H1 (cell line): ENCODE data around the gene CXCR3. TPM values are rescaled to one million over a fixed set of nuclear protein-coding genes. Genes with fewer than 3 reads are reported as not detected.

Experiments
- CTCF ChIA-PET: fragments of 300-600 bp; sonication (Branson Sonifier 250); formaldehyde crosslinking; loops from one replicate; lab custom pipeline; 2021; ENCODE audit not compliant: partially characterized antibody; lab: Charles Lee
- POLR2A ChIA-PET: fragments of 300-600 bp; sonication (Branson Sonifier 250); formaldehyde crosslinking; loops from one replicate; lab custom pipeline; 2021; ENCODE audit warnings: inconsistent platforms; ENCODE audit not compliant: partially characterized antibody; lab: Charles Lee
- DNase-seq, 2 experiments: peaks; one replicate each; pipeline versions ENCODE4 v3.0.0 to v3.0.0-alpha.2; 2010 to 2022; ENCODE audit warnings: low spot score in 2 of 2, low read depth in 1 of 2, mixed read lengths in 1 of 2
- FAIRE-seq: peaks from 2 replicates; lab custom pipeline; 2011; peaks lifted over from hg19 to GRCh38; lab: Jason Lieb, UNC
- H2AFZ ChIP-seq: 2 replicates; pipeline ENCODE4 v1.8.1; 2012; ENCODE audit warnings: low read length, inconsistent platforms
- H2AK5ac ChIP-seq: 2 replicates; pipeline ENCODE4 v1.6.1; 2013; ENCODE audit warnings: low read depth, low read length
- H2BK120ac ChIP-seq: replicated peaks from 2 replicates; pipeline ENCODE3; 2013; ENCODE audit warnings: low read depth, low read length, inconsistent platforms
- H2BK12ac ChIP-seq: 2 replicates; pipeline ENCODE4 v1.6.1; 2013; ENCODE audit warnings: low read depth, low read length
- H2BK15ac ChIP-seq: 2 replicates; pipeline ENCODE4 v1.6.1; 2013; ENCODE audit warnings: low read length
- H2BK20ac ChIP-seq: 2 replicates; pipeline ENCODE4 v1.6.1; 2013; ENCODE audit warnings: low read length
- H2BK5ac ChIP-seq: 2 replicates; pipeline ENCODE4 v1.6.1; 2013; ENCODE audit warnings: low read depth, low read length
- H3K14ac ChIP-seq: 2 replicates; pipeline ENCODE4 v1.6.1; 2013; ENCODE audit warnings: inconsistent platforms; ENCODE audit not compliant: insufficient read length
- H3K18ac ChIP-seq: 2 replicates; pipeline ENCODE4 v1.6.1; 2013; ENCODE audit warnings: low read length; ENCODE audit errors: extremely low read depth
- H3K23ac ChIP-seq: 2 replicates; pipeline ENCODE4 v1.6.1; 2013; ENCODE audit warnings: inconsistent platforms; ENCODE audit not compliant: insufficient read length
- H3K23me2 ChIP-seq: 2 replicates; pipeline ENCODE4 v1.6.1; 2013; ENCODE audit warnings: low read depth, low read length
- H3K27ac ChIP-seq: 2 replicates; pipeline ENCODE4 v1.6.1; 2011; ENCODE audit warnings: low read depth, low read length, inconsistent platforms
- H3K27me3 ChIP-seq, 4 experiments: replicated peaks in 1 of 4; 1 replicate in 1 of 4; 2 replicates in 3 of 4; pipeline versions ENCODE4 v1.6.1 to v1.8.1; 2011 to 2013; ENCODE audit warnings: low read length in 3 of 4, mild to moderate bottlenecking in 3 of 4, inconsistent platforms in 2 of 4, mixed read lengths in 2 of 4, moderate library complexity in 1 of 4; ENCODE audit not compliant: control insufficient read depth in 3 of 4, insufficient read depth in 3 of 4; ENCODE audit errors: extremely low read depth in 1 of 4
- H3K36me3 ChIP-seq, 4 experiments: 2 replicates each; pipeline versions ENCODE4 v1.6.1 to v1.8.1; 2011 to 2013; ENCODE audit warnings: mild to moderate bottlenecking in 4 of 4, low read length in 3 of 4, moderate library complexity in 2 of 4, control low read depth in 1 of 4, inconsistent platforms in 1 of 4; ENCODE audit not compliant: insufficient read depth in 4 of 4, control insufficient read depth in 2 of 4
- H3K4ac ChIP-seq: replicated peaks from 2 replicates; pipeline ENCODE3; 2013; ENCODE audit warnings: low read length, low read depth, mixed read lengths, inconsistent platforms; ENCODE audit not compliant: insufficient read length
- H3K4me1 ChIP-seq, 4 experiments: replicated peaks in 1 of 4; 1 replicate in 1 of 4; 2 replicates in 3 of 4; pipeline versions ENCODE4 v1.6.1 to v1.8.1; 2011 to 2013; ENCODE audit warnings: low read length in 3 of 4, inconsistent platforms in 2 of 4, mixed read lengths in 1 of 4; ENCODE audit not compliant: insufficient read depth in 4 of 4, control insufficient read depth in 3 of 4
- H3K4me2 ChIP-seq, 2 experiments: 2 replicates each; pipeline versions ENCODE4 v1.6.1 to v1.8.1; 2011 to 2013; ENCODE audit warnings: low read depth in 2 of 2, low read length in 2 of 2, control low read depth in 1 of 2, inconsistent platforms in 1 of 2, mild to moderate bottlenecking in 1 of 2; ENCODE audit not compliant: insufficient read depth in 1 of 2
- H3K4me3 ChIP-seq, 4 experiments: fragments of 200-600, 300-600 bp in 1 of 4; sonication (generic), shearing (Covaris generic), sonication (Bioruptor Twin) in 1 of 4; 2 replicates each; pipeline versions ENCODE4 v1.5.1 to v1.8.1; 2011 to 2016; ENCODE audit warnings: low read length in 4 of 4, low read depth in 3 of 4, control low read depth in 2 of 4, inconsistent platforms in 2 of 4, mild to moderate bottlenecking in 2 of 4, mixed read lengths in 1 of 4, moderate library complexity in 1 of 4; ENCODE audit not compliant: insufficient read depth in 2 of 4; ENCODE audit errors: extremely low read depth in 1 of 4
- H3K56ac ChIP-seq: replicated peaks from 2 replicates; pipeline ENCODE3; 2013; ENCODE audit warnings: low read depth, mild to moderate bottlenecking, mixed read lengths, low read length, inconsistent platforms; ENCODE audit not compliant: insufficient read length
- H3K79me1 ChIP-seq: 2 replicates; pipeline ENCODE4 v1.6.1; 2013; ENCODE audit warnings: low read depth, low read length, control low read depth
- H3K79me2 ChIP-seq, 2 experiments: 2 replicates each; pipeline versions ENCODE4 v1.6.1 to v1.8.1; 2012 to 2013; ENCODE audit warnings: low read length in 2 of 2, mild to moderate bottlenecking in 2 of 2, inconsistent platforms in 1 of 2; ENCODE audit not compliant: insufficient read depth in 2 of 2, control insufficient read depth in 1 of 2
- H3K9ac ChIP-seq, 4 experiments: replicated peaks in 1 of 4; 1 replicate in 1 of 4; 2 replicates in 3 of 4; pipeline versions ENCODE4 v1.6.1 to v1.8.1; 2011 to 2013; ENCODE audit warnings: low read depth in 3 of 4, low read length in 3 of 4, control low read depth in 2 of 4, mild to moderate bottlenecking in 2 of 4, moderate library complexity in 2 of 4, inconsistent platforms in 1 of 4; ENCODE audit errors: extremely low read depth in 1 of 4
- H3K9me3 ChIP-seq, 2 experiments: 2 replicates each; pipeline versions ENCODE4 v1.6.1 to v1.8.1; 2012 to 2013; ENCODE audit warnings: mild to moderate bottlenecking in 2 of 2, moderate library complexity in 2 of 2, control low read depth in 1 of 2, inconsistent platforms in 1 of 2, low read depth in 1 of 2, low read length in 1 of 2, mixed read lengths in 1 of 2; ENCODE audit not compliant: insufficient read depth in 2 of 2
- H4K20me1 ChIP-seq, 2 experiments: replicated peaks in 1 of 2; 2 replicates each; pipeline versions ENCODE3 to v1.8.1; 2011 to 2013; ENCODE audit warnings: inconsistent platforms in 2 of 2, low read length in 2 of 2, mild to moderate bottlenecking in 1 of 2; ENCODE audit not compliant: insufficient read depth in 2 of 2, control insufficient read depth in 1 of 2
- H4K5ac ChIP-seq: 2 replicates; pipeline ENCODE4 v1.6.1; 2013; ENCODE audit warnings: low read length, low read depth, mixed read lengths, inconsistent platforms; ENCODE audit not compliant: insufficient read length
- H4K8ac ChIP-seq: 2 replicates; pipeline ENCODE4 v1.8.0; 2013; ENCODE audit warnings: mild to moderate bottlenecking, moderate library complexity, low read length, inconsistent platforms; ENCODE audit not compliant: insufficient read depth; ENCODE audit errors: extremely low read depth
- H4K91ac ChIP-seq: replicated peaks from 2 replicates; pipeline ENCODE3; 2013; ENCODE audit warnings: low read length, mixed read lengths, inconsistent platforms; ENCODE audit not compliant: insufficient read length
- ATF3 ChIP-seq: IDR thresholded peaks from 2 replicates; pipeline ENCODE4 v1.6.1; 2011; ENCODE audit warnings: low read depth, mild to moderate bottlenecking, low read length; ENCODE audit not compliant: insufficient read depth
- CTCF ChIP-seq, 3 experiments: IDR thresholded peaks; 1 replicate in 2 of 3; 2 replicates in 1 of 3; pipeline versions ENCODE4 v1.5.1 to v1.6.1; 2011; ENCODE audit warnings: low read length in 3 of 3, mild to moderate bottlenecking in 3 of 3, inconsistent platforms in 2 of 3, low read depth in 1 of 3, moderate library complexity in 1 of 3; ENCODE audit not compliant: insufficient read depth in 1 of 3; ENCODE audit errors: control extremely low read depth in 1 of 3
- RAD21 ChIP-seq, 2 experiments: IDR thresholded peaks in 1 of 2; conservative IDR thresholded peaks in 1 of 2; 2 replicates each; pipeline ENCODE4 v1.6.1; 2011; ENCODE audit warnings: low read depth in 2 of 2, low read length in 2 of 2, improper control_type of control experiment in 1 of 2, inconsistent platforms in 1 of 2, mild to moderate bottlenecking in 1 of 2, moderate library complexity in 1 of 2
- WGBS, 2 experiments: shearing (Covaris generic) in 1 of 2; methylation state at CpG; one replicate each; pipeline versions ENCODE4 v1.1.6 to v1.1.7; 2013 to 2015; ENCODE audit warnings: low lambda C conversion rate in 2 of 2, mixed read lengths in 2 of 2, inconsistent platforms in 1 of 2, low coverage in 1 of 2, missing lambda C conversion rate in 1 of 2; ENCODE audit not compliant: insufficient replicate concordance in 2 of 2, insufficient coverage in 1 of 2, insufficient read length in 1 of 2; ENCODE audit errors: extremely low coverage in 1 of 2, missing lambda C conversion rate in 1 of 2; 5-methylcytosine and 5-hydroxymethylcytosine counted together
- polyA plus RNA-seq, 7 experiments: library from polyadenylated mRNA; depleted of rRNA in 3 of 7; stranded (reverse) in 5 of 7; unstranded in 2 of 7; fragments of >200 nt in 5 of 7; fragments of 200-250 nt in 2 of 7; gene quantifications; 1 replicate in 5 of 7; 2 replicates in 1 of 7; 4 replicates in 1 of 7; pipeline versions ENCODE4 v1.2.1 to v1.2.3, GENCODE V29; 2011 to 2013; ENCODE audit warnings: missing spikeins in 2 of 7, mixed read lengths in 2 of 7
- total RNA-seq: library from RNA; stranded (reverse); fragmentation: NEBNext Ultra II Directional; extraction: Animal tissue kit (Norgen Biotek cat#: 25700); gene quantifications from 2 replicates; pipeline ENCODE4 v1.2.1, GENCODE V29; 2021

Gene CXCR3
- total and polyA plus RNA-seq, 2 of the 8 experiments (the other 6 are each of a cell fraction or from before 2014, with no cell fraction given): not detected

- Histone ChIP-seq H3K27me3 (no peaks in the 10 kb centered on the region), H4K5ac (no peak overlapping the region), H3K18ac (no peak overlapping the region), H2BK15ac (no peak overlapping the region), H3K36me3 (no peaks in the 10 kb centered on the region), H3K23me2 (no peaks in the 10 kb centered on the region), H3K9ac (no peak overlapping the region), H3K14ac (no peak overlapping the region), H2BK20ac (no peak overlapping the region), H3K56ac (no peak overlapping the region), H3K23ac (no peak overlapping the region), H3K4me2 (no peak overlapping the region), H4K8ac (no peak overlapping the region), H4K20me1 (no peaks in the 10 kb centered on the region), H3K4me1 (no peaks in the 10 kb centered on the region), H3K79me2 (no peaks in the 10 kb centered on the region), H2AK5ac (no peak overlapping the region), H3K27ac (no peak overlapping the region), H3K4me3 (no peak overlapping the region), H4K91ac (no peak overlapping the region), H3K9me3 (no peaks in the 10 kb centered on the region), H2BK120ac (no peak overlapping the region), H2AFZ (no peak overlapping the region; the same call in 1 of the 2 replicates), H2BK5ac (no peak overlapping the region), H3K4ac (no peak overlapping the region), H2BK12ac (no peak overlapping the region), H3K79me1 (no peaks in the 10 kb centered on the region)
- FAIRE-seq (peak; percentile 52), DNase-seq (peak in 1 of 2 experiments; percentile 53)
- ChIA-PET POLR2A (no interaction called here), CTCF (interaction anchor here (0.6 to 1.6 kb wide), 7 partner anchors 25 to 924 kb away, joined by 3 to 5 read pairs (median 4); no protein-coding TSS in a partner anchor)
- 0% methylated on average over 1 of the region's 2 CpGs; no CpG with 5 or more reads in 1 of the 2 experiments for WGBS, 2 experiments
- TF ChIP-seq ATF3 (no peak), CTCF (IDR thresholded peaks at IDR 0.05; ENCODE audit: control extremely low read depth in 1 of 3, insufficient read depth in 1 of 3, low read depth in 1 of 3, low read length in 3 of 3) (peak in 2 of 3 experiments; percentile 47 to 52; a peak in 3 of 4 replicates), RAD21 (IDR thresholded peaks at IDR 0.05 in 1 of 2, conservative IDR thresholded peaks at IDR 0.05 in 1 of 2; ENCODE audit: low read depth in 2 of 2, low read length in 2 of 2) (peak; percentile 70 to 76)
These were observed 34.1 kb upstream of the CXCR3 start for GRCh38 chrX:71652405-71652804.
